HG03066 (cell line): ENCODE data around the gene AKR1C4.

Source experiments
- ATAC-seq: cut with Tn5 transposase; IDR thresholded peaks from one replicate; pipeline ENCODE4 v1.9.1; 2021; ENCODE audit warnings: low read depth; ENCODE audit not compliant: unreplicated experiment

The AKR1C4 gene

DNA sequence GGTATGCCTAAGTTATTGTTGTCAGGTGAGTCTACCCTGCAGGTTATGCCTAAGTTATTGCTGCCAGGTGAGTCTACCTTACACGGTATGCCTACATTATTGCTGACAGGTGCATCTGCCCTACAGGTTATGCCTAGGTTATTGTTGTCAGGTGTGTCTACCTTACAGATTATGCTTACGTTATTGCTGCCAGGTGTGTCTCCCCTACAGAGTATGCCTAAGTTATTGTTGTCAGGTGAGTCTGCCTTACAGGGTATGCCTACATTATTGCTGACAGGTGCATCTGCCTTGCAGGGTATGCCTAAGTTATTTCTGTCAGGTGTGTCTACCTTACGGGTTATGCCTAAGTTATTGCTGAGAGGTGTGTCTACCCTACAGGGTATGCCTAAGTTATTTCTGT is 64.2 kb downstream of the AKR1C4 start:
- no peak for ATAC-seq

DNA sequence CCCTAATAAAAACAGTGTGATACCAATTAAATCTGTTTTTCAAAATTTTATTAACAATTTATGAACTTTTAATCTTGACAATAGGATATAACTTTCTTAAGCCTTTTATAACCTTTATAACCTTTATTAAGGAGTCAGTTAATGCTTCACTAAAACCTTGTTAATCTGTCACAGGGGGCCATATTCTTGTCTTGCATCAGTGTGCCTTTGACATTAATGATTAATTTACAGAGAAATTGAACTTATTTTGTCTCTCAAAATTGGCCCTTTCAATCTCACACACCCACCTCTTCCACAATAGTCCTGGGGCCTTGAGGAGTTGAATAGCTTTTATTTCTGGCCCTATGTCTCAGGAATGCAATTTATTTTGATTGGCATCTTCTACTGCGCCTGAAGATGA is 68.5 kb downstream of the AKR1C4 start:
- ATAC-seq = no peak

DNA sequence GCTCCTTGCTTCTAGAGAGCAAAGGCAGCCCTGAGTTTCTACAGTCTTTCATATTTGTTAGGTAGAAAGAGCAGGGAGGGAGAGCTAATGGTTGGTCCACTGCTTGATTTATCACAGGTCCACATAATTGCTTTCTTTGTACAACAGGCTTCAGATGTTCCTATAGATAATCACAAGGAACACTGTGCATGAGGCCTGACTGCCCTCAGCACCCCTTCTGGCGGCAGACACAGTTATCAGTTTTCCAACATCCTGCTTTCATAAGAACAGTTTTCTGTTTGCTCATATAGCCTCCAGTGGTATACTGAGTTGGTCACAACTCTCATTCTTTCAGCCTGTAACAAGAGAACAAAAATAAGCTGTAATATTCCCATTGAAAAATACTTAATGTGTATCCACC is 69.7 kb downstream of the AKR1C4 start:
- no peak for ATAC-seq

DNA sequence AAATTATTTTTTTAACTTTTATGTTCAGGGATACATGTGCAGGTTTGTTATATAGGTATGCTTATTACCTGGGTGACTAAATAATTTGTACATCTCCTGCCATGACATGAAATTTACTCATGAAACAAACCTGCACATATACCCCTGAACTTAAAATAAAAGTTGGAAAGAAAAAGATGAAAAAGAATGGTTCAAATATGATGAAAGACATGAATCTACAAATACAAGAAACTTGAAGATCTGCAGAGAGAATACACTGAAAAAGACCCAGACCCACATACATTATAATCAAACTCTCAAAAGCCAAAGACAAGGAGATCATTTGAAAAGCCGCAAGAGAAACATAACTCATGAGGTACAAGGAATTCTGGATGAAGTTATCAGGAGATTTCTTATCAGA is 70.2 kb downstream of the AKR1C4 start:
- no peak for ATAC-seq

DNA sequence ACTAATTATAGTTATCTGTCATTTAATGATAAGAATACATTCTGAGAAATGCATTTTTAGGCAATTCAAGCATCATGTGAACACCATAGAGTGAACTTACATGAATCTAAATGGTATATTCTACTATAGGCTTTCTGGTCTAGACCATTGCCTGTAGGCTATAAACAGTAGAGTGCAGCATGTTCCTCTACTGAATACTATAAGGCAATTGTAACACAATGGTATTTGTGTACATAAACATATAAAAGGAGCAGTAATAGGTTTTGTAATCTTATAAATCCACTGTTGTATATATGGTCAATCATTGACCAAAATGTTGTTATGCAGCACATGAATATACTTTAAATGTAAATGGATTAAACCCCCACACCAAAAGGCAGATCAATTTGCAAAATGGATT is 71.6 kb downstream of the AKR1C4 start:
- no peak for ATAC-seq
